SK-N-SH (cell line): Measurements from ENCODE around the gene ERC2. TPM values are rescaled to one million over a fixed set of nuclear protein-coding genes. Genes with fewer than 3 reads are reported as not detected.

Experiments used
- CTCF ChIA-PET: fragments of 300-600, 350-600 bp; formaldehyde crosslinking; extraction: SDS; loops from one replicate; lab custom pipeline; 2021; lab: Yijun Ruan, JAX
- POLR2A ChIA-PET: fragments of 350-600 bp; sonication (Branson Sonifier 250); formaldehyde crosslinking; extraction: SDS; loops from one replicate; lab custom pipeline; 2020; ENCODE audit warnings: antibody characterized with exemption, inconsistent platforms; lab: Yijun Ruan, JAX
- DNase-seq: peaks from one replicate; pipeline ENCODE4 v3.0.0; 2012
- H2AFZ ChIP-seq: fragments of 200-600 bp; sonication (generic); 2 replicates; pipeline ENCODE4 v1.8.1; 2016; ENCODE audit warnings: antibody characterized with exemption, mild to moderate bottlenecking, low read depth
- H3F3A ChIP-seq: fragments of 200-600 bp; sonication (generic); replicated peaks from 2 replicates; pipeline ENCODE3; 2016; ENCODE audit warnings: antibody characterized with exemption, mild to moderate bottlenecking; ENCODE audit not compliant: insufficient read depth
- H3K27ac ChIP-seq, 2 experiments: fragments of 200-500 bp in 1 of 2; fragments of 200-600 bp in 1 of 2; sonication (Bioruptor generic) in 1 of 2; sonication (generic), shearing (Covaris generic) in 1 of 2; 2 replicates each; pipeline versions ENCODE4 v1.5.1 to v1.6.1; 2014 to 2016; ENCODE audit warnings: low read depth in 2 of 2, inconsistent platforms in 1 of 2, low read length in 1 of 2, mild to moderate bottlenecking in 1 of 2, mixed read lengths in 1 of 2
- H3K27me3 ChIP-seq: fragments of 200-600 bp; sonication (generic), shearing (Covaris generic); 2 replicates; pipeline ENCODE4 v1.6.1; 2016; ENCODE audit warnings: mixed run types; ENCODE audit not compliant: insufficient read depth
- H3K36me3 ChIP-seq, 2 experiments: fragments of 200-500 bp in 1 of 2; fragments of 200-600 bp in 1 of 2; sonication (Bioruptor generic) in 1 of 2; sonication (generic) in 1 of 2; replicated peaks in 1 of 2; 2 replicates each; pipeline versions ENCODE3 to v1.5.1; 2014 to 2016; ENCODE audit warnings: low read length in 1 of 2, mild to moderate bottlenecking in 1 of 2; ENCODE audit not compliant: insufficient read depth in 2 of 2, control insufficient read depth in 1 of 2
- H3K4me1 ChIP-seq, 2 experiments: fragments of 200-500 bp in 1 of 2; fragments of 200-600 bp in 1 of 2; sonication (Bioruptor generic) in 1 of 2; sonication (generic), shearing (Covaris generic) in 1 of 2; 2 replicates each; pipeline versions ENCODE4 v1.5.1 to v1.6.1; 2014 to 2016; ENCODE audit warnings: low read depth in 1 of 2, low read length in 1 of 2, mixed run types in 1 of 2; ENCODE audit not compliant: insufficient read depth in 2 of 2, control insufficient read depth in 1 of 2
- H3K4me2 ChIP-seq: fragments of 200-600 bp; sonication (generic), shearing (Covaris generic); 2 replicates; pipeline ENCODE4 v1.6.1; 2017; ENCODE audit warnings: mixed run types
- H3K4me3 ChIP-seq, 2 experiments: fragments of 200-500 bp in 1 of 2; fragments of 200-600 bp in 1 of 2; sonication (Bioruptor generic) in 1 of 2; sonication (generic), shearing (Covaris generic) in 1 of 2; 2 replicates each; pipeline versions ENCODE4 v1.5.1 to v1.8.1; 2014 to 2016; ENCODE audit warnings: low read depth in 2 of 2, inconsistent platforms in 1 of 2, low read length in 1 of 2, mild to moderate bottlenecking in 1 of 2, mixed read lengths in 1 of 2, moderate library complexity in 1 of 2
- H3K79me2 ChIP-seq: fragments of 200-600 bp; sonication (generic); 2 replicates; pipeline ENCODE4 v1.8.1; 2017; ENCODE audit warnings: mild to moderate bottlenecking; ENCODE audit not compliant: insufficient read depth
- H3K9ac ChIP-seq: fragments of 200-600 bp; sonication (generic); 2 replicates; pipeline ENCODE4 v1.6.1; 2017; ENCODE audit warnings: mixed run types
- H3K9me2 ChIP-seq: fragments of 200-600 bp; sonication (generic); 2 replicates; pipeline ENCODE4 v1.6.1; 2017; ENCODE audit warnings: mixed run types
- H3K9me3 ChIP-seq: fragments of 200-600 bp; sonication (generic); 2 replicates; pipeline ENCODE4 v1.6.1; 2017; ENCODE audit warnings: mixed run types, mild to moderate bottlenecking, moderate library complexity
- H4K20me1 ChIP-seq: fragments of 200-600 bp; sonication (generic); 2 replicates; pipeline ENCODE4 v1.6.1; 2017; ENCODE audit warnings: mild to moderate bottlenecking, mixed run types; ENCODE audit not compliant: insufficient read depth
- CHD2 ChIP-seq: fragments of 150-350 bp; IDR thresholded peaks from 2 replicates; pipeline ENCODE4 v1.6.1; 2018; ENCODE audit warnings: low read length; ENCODE audit not compliant: partially characterized antibody
- ELF1 ChIP-seq: IDR thresholded peaks from 2 replicates; pipeline ENCODE4 v1.4.0; 2012
- FOSL2 ChIP-seq: IDR thresholded peaks from 2 replicates; pipeline ENCODE4 v1.4.0; 2012; ENCODE audit warnings: low read depth, mild to moderate bottlenecking, moderate library complexity, borderline replicate concordance
- FOXJ3 ChIP-seq: sonication (generic); formaldehyde crosslinking; IDR thresholded peaks from 2 replicates; pipeline ENCODE4 v1.5.1; 2020; ENCODE audit warnings: mild to moderate bottlenecking, missing genetic modification reagents
- FOXM1 ChIP-seq: IDR thresholded peaks from 2 replicates; pipeline ENCODE4 v1.4.0; 2012; ENCODE audit warnings: low read depth, mild to moderate bottlenecking
- GABPA ChIP-seq: IDR thresholded peaks from 2 replicates; pipeline ENCODE4 v1.4.0; 2012; ENCODE audit warnings: low read depth, mild to moderate bottlenecking
- MEF2A ChIP-seq: IDR thresholded peaks from 2 replicates; pipeline ENCODE4 v1.4.0; 2012; ENCODE audit warnings: low read depth, borderline replicate concordance
- MXI1 ChIP-seq: IDR thresholded peaks from 2 replicates; pipeline ENCODE4 v1.6.1; 2012; ENCODE audit warnings: mild to moderate bottlenecking, low read depth, low read length, improper control_type of control experiment
- NFIC ChIP-seq: IDR thresholded peaks from 2 replicates; pipeline ENCODE4 v1.4.0; 2012; ENCODE audit warnings: borderline replicate concordance
- RFX5 ChIP-seq: IDR thresholded peaks from 2 replicates; pipeline ENCODE4 v1.6.1; 2012; ENCODE audit warnings: mild to moderate bottlenecking, improper control_type of control experiment, low read length
- RXRA ChIP-seq: IDR thresholded peaks from 2 replicates; pipeline ENCODE4 v1.4.0; 2012; ENCODE audit warnings: low read depth, mild to moderate bottlenecking, borderline replicate concordance
- SMC3 ChIP-seq: IDR thresholded peaks from 2 replicates; pipeline ENCODE4 v1.6.1; 2012; ENCODE audit warnings: low read depth, low read length, improper control_type of control experiment
- TEAD4 ChIP-seq: IDR thresholded peaks from 2 replicates; pipeline ENCODE4 v1.4.0; 2012; ENCODE audit warnings: mild to moderate bottlenecking, borderline replicate concordance; ENCODE audit not compliant: insufficient read depth
- USF1 ChIP-seq: IDR thresholded peaks from 2 replicates; pipeline ENCODE4 v1.4.0; 2012; ENCODE audit warnings: low read depth, borderline replicate concordance
- YY1 ChIP-seq: IDR thresholded peaks from 2 replicates; pipeline ENCODE4 v1.4.0; 2012; ENCODE audit warnings: low read depth, mild to moderate bottlenecking
- WGBS: methylation state at CpG from one replicate; pipeline ENCODE4 v1.1.6; 2017; ENCODE audit warnings: low lambda C conversion rate; 5-methylcytosine and 5-hydroxymethylcytosine counted together
- polyA plus RNA-seq, 3 experiments: library from polyadenylated mRNA; depleted of rRNA; stranded (reverse); fragments of >200 nt; gene quantifications; 2 replicates each; pipeline ENCODE4 v1.2.3, GENCODE V29; 2012
- TF ChIP-seq, protein P1 (sequence below): fragments of 150-350 bp; IDR thresholded peaks from 2 replicates; pipeline ENCODE4 v1.6.1; 2016; ENCODE audit warnings: mild to moderate bottlenecking, low read depth, low read length

The ERC2 gene
- polyA plus RNA-seq, 1 of the 3 experiments (the other 2 are of a cell fraction) = 1.6 TPM

- no peak for DNase-seq
- Histone ChIP-seq H3K9ac (no peak overlapping the region), H3K4me3 (no peak overlapping the region), H3K4me1 (peaks cover 6 to 10% of the 10 kb centered on the region in 2 experiments), H3K4me2 (no peak overlapping the region), H3K9me2 (no peaks in the 10 kb centered on the region), H3K9me3 (no peaks in the 10 kb centered on the region), H3K27ac (no peak overlapping the region), H3K79me2 (no peaks in the 10 kb centered on the region), H3K27me3 (no peaks in the 10 kb centered on the region), H3F3A (no peaks in the 10 kb centered on the region), H3K36me3 (no peaks in the 10 kb centered on the region), H4K20me1 (no peaks in the 10 kb centered on the region), H2AFZ (no peak overlapping the region)
- 76% methylated on average over 4 of the region's 4 CpGs for WGBS
- POLR2A ChIA-PET = no interaction called here
- CTCF ChIA-PET = interaction anchor here (1.0 to 2.6 kb wide), 3 partner anchors 31 to 838 kb away, joined by 3 to 9 read pairs (median 4); no protein-coding TSS in a partner anchor
- TF ChIP-seq TEAD4 = no peak
- no peak for TF ChIP-seq SMC3
- TF ChIP-seq MEF2A = no peak
- TF ChIP-seq FOSL2 = no peak
- TF ChIP-seq NFIC = no peak
- TF ChIP-seq GABPA = no peak
- TF ChIP-seq FOXJ3 (CRISPR knock-in tag) = no peak
- no peak for TF ChIP-seq RFX5
Measured at GRCh38 chr3:55691141-55691540, 777.1 kb downstream of the ERC2 start.

- Histone ChIP-seq H3K27me3 (no peaks in the 10 kb centered on the region), H3K4me3 (no peak overlapping the region), H3K4me1 (peaks cover 6 to 10% of the 10 kb centered on the region in 2 experiments), H3F3A (no peaks in the 10 kb centered on the region)
- POLR2A ChIA-PET = no interaction called here
- TF ChIP-seq, protein P1, sequence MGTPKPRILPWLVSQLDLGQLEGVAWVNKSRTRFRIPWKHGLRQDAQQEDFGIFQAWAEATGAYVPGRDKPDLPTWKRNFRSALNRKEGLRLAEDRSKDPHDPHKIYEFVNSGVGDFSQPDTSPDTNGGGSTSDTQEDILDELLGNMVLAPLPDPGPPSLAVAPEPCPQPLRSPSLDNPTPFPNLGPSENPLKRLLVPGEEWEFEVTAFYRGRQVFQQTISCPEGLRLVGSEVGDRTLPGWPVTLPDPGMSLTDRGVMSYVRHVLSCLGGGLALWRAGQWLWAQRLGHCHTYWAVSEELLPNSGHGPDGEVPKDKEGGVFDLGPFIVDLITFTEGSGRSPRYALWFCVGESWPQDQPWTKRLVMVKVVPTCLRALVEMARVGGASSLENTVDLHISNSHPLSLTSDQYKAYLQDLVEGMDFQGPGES = no peak
- TF ChIP-seq RXRA (no peak), FOXM1 (no peak), USF1 (no peak), MXI1 (no peak), ELF1 (no peak), YY1 (no peak), CHD2 (no peak), TEAD4 (no peak)
- TF ChIP-seq, all 33 proteins: peak for 0
- H3K9ac ChIP-seq = no peak overlapping the region
- no peak overlapping the region for H3K4me2 ChIP-seq
- H3K79me2 ChIP-seq = no peaks in the 10 kb centered on the region
- H3K27ac ChIP-seq = no peak overlapping the region
- no peak for DNase-seq
- no peaks in the 10 kb centered on the region for H4K20me1 ChIP-seq
- H3K9me2 ChIP-seq = no peaks in the 10 kb centered on the region
- no peak overlapping the region for H2AFZ ChIP-seq
- CTCF ChIA-PET = interaction anchor here (0.6 to 2.6 kb wide), 4 partner anchors 31 to 837 kb away, joined by 3 to 9 read pairs (median 4); no protein-coding TSS in a partner anchor
- no peaks in the 10 kb centered on the region for H3K36me3 ChIP-seq
- WGBS = no CpG with 5 or more reads among the region's 3 CpGs
- H3K9me3 ChIP-seq = no peaks in the 10 kb centered on the region
Measured at GRCh38 chr3:55690726-55691125, 777.5 kb downstream of the ERC2 start.
